HS-5 (cell line): ENCODE results near the gene SLC1A2.

Experiments
- DNase-seq: peaks from one replicate; pipeline ENCODE4 v3.0.0-alpha.2; 2012; ENCODE audit warnings: low read depth

SLC1A2 gene

DNA sequence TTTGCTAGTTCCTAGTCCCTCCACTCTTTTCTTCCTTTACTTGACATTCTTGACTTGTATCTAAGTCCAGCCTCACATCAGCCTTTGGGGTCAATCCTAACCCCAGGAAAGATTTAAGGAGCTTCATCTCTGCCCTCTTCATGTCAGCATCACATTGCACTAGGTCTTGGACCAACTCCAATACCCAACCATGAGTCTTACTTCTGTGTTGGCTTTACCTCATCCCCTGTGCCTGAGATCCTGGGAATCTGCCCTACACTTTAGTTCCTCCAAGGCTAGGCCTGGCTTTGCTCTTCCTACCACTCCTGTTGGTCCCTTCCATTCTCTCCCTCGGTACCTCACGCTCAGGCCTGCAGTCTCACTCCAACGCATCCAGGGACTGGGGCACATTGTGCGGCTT is 117.0 kb downstream of the SLC1A2 start:
- DNase-seq, result no peak

- DNase-seq, result no peak
Observed at GRCh38 chr11:35298369-35298768, 121.0 kb downstream of the SLC1A2 start.

DNA sequence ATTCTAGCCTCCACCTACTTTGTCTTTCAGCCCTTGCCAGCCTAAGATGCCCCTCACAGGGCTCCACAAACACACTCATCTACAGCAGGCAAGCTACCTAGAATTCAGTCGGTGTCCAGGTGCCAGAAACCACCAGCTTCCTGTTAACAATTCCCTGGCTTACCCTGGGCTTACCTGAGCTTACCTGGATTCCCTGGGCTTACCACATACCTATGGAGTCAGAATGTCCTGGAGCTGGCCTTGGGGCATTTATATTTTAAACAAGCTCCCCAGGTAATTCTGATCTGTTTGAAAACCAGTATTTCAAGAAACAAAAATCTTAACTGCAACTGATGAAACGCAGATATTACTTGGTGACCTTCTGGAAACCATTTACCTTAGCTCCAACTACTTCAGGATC is 123.6 kb downstream of the SLC1A2 start:
- DNase-seq, result no peak

DNA sequence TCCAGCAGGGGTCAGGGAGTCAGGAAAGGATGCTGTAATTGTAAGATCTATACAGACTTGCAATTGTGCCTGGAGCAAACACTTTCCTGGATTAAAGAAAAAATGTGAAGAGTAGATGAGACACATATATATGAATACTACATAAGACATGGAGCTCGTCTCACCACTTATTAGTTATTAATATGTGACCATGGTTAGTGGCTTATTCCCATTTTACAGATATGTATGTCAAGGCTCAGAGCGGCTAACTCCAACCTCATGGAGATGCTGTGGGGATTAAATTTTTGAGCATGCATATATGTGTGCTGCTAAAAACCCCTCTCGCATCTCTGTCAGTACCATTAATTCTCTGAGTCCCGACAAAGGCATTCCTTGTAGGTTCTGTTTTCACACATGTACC is 125.7 kb downstream of the SLC1A2 start:
- DNase-seq, result no peak

DNA sequence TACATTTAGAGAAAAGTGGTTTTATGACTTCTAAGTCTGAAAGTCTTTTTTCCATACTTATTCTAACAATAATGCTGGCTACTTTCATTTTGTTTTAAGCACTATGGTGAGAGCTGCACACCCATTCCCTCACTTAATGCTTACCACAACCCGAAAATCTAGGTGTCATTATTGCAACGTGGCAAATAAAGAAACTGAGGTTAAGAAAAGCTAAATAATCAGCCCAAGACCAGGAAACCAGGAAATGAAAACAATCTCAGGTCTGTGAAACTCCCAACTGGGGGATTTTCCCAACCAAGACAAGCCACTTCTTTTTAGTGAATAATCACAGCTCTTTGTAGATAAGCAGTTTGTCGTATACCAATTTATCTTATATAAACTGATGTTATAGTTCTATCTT is 126.3 kb downstream of the SLC1A2 start:
- no peak for DNase-seq

DNA sequence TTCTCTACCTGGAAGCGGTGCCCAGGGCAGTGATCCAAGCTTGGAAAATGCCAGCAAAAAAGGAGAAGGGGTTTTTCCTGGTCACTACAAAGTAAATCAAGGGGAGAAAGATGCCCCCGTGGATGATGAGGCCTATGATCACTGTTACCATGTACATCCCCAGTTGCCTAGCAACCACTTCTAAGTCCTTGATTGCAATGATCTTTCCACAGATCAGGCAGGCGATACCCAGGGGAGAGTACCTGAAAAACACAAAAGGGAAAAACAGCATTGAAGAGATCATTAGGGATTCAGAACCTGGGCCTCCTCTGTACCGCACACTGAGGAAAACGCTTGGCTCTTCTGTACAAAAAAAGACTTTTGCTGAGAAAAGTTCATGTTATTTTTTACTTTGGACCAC is 127.1 kb downstream of the SLC1A2 start:
- no peak for DNase-seq

- DNase-seq, result no peak
Observed at GRCh38 chr11:35290876-35291275, 128.5 kb downstream of the SLC1A2 start.

- peak; percentile 72 for DNase-seq
Observed at GRCh38 chr11:35289821-35290220, 129.5 kb downstream of the SLC1A2 start.

DNA sequence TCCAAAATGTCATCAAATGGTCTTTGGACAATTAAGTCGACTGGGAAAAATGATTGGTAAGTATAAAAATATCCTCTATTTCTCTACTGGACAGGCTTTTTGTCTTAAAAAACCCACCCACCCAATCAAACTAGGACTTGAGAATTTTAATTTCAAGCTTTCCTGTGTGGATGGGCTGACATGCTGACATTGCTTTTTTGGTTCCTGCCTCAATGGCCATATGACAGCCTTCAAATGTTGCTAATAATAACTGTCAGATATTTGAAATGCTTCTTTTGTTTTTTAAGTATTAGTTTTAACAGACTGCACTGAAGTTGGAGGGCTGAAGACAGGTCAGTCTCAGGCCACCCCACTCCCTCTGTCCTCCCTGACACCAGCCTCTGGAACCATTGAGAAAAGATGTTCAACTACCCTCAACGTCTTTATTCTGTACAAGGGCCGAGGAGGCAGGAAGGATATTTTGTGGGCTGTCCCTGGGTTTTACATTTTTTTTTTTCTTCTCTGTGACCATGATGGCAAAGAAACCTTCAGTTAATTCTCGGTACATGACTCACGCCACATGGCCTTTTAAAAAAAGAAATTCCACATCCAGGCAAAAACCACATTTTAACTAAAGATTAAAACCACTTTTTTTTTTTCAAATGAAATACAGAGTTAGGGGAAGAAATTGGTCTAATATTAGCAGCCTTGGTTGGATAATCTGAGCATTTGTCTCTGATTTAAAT is 130.4 kb downstream of the SLC1A2 start:
- DNase-seq, result peak; percentile 62

GRCh38 chr11:35288309-35288708 is 131.0 kb downstream of the SLC1A2 start:
- DNase-seq, result no peak

DNA sequence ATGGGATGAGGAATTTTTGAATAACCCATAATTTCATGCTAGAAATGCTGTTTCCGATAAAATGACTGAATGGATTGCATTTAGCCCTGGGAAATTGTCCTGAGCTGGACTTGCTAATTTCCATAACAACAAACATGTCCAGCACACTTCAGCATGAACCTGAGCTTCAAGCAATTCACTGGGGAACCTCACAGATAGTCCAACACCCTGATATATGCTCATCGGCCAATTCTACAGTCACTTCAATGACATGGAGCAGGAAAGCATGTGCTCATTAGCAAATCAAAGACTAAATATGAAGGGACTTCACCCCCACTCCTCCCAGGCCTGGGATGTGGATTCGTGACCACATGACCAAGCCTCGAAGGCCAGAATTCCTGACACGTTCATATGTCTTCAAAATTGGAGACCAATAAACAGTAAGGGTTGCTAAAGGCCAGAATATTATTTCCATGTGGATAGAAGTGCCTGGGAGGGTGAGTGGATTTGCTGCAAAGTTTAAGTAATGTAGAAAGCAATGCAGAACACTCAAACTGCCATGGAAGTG is 131.9 kb downstream of the SLC1A2 start:
- DNase-seq, result no peak

DNA sequence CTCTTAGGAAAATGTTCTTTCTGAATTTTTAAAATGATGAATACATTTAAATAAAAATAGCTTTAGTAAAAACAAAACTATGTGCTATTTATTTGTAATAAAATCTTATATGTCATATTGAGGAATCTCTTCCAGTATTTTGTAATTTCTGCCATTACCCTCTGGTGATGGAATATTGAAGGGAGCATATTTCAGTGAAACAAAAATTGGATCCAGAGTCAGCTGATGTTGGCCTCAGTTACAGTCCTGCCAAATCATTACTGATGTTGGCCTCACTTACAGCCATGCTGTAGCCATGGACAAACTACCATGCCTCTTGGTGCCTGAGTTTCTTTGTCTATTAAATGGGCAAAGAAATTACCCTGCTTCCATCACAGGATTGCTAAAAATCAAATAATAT is 133.2 kb downstream of the SLC1A2 start:
- DNase-seq, result no peak

DNA sequence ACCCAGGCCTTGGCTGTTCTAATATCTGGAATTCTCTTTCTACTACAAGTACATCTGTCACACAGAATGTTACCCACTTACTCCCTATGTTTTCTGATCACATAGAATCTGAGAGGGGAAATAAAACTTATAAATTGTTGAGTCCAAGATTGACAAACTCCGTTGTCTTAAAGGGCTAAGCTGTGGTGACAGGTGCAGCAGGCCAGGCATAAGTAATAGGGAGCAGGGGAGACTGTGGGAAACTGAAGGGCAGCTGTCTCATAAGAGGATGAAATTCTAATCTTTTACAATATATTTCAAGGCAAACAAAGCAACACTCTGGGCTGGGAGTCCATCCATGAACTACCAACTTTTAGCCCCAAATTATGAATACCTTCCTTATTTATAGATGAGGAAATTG is 133.9 kb downstream of the SLC1A2 start:
- no peak for DNase-seq

DNA sequence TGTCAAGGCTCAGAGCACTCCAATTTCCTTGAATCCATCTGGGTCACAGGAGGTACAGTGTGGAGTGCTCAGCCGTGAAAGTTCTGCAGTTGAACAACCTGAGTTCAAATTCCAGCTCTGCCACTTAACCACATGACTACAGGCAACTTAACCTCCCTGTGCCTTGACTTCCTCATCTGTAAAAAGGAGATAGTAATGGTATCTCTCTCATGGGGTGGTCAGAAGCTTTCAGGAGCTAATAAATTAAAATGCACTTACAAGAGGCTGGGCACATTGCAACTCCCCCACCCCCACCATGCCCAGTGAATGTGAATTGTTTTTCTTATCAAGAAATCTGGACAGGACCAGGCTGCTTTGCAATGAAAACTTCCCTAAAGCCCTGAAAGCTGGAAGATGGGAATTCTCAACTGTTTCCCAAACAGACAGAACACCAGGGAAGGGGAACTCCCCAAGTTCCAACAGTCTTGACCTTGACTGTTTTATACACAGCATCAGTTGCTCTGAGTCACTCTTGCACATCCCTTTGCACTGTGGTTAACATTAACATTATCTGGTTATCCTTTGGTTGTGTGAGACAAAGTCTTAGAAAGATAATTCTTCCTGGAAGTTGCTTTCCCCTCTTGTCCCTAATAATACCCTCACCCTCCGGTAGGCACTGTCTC is 137.0 kb downstream of the SLC1A2 start:
- DNase-seq, result no peak

DNA sequence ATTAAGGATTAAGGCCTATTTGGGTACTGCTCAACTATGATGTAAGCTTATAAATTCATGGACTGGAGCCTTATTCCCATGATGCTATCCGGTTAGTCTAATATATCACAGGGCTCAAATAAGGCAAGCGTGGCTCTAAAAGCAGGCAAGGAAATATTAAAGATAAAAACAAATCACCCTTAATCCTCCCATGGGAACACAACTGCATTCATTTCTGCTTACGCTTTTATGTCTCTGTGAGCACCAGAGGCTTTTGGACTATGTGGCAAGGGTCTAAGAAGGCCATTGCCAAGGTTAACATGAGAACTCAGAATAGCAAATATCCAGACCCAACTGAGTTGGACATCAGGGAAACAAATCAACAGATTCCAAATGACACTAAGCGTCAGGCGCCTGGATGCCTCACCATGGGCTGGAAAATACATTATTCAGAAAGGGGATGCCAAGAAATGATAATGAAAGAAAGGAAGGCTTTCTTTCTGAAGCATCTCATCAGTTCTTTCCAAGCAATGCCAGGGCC is 138.1 kb downstream of the SLC1A2 start:
- no peak for DNase-seq

DNA sequence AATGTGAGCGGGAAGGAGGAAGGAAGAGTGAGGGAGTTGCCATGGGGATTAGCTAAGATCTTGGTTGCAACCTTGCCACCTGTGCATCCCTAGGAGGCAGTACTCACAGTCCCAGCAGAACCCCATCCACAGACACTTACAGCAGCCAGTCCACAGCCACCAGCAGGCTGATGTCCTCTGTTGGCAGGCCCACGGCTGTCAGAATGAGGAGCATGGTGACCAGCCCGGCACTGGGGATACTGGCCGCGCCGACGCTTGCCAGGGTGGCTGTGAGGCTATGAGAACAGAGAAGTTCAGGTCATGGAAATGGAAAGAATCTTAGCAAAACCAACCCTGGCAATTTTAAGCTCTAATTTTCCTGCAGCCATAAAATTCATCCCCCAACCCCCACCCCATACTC is 138.6 kb downstream of the SLC1A2 start:
- no peak for DNase-seq

GRCh38 chr11:35277827-35278226 is 141.5 kb downstream of the SLC1A2 start:
- no peak for DNase-seq

DNA sequence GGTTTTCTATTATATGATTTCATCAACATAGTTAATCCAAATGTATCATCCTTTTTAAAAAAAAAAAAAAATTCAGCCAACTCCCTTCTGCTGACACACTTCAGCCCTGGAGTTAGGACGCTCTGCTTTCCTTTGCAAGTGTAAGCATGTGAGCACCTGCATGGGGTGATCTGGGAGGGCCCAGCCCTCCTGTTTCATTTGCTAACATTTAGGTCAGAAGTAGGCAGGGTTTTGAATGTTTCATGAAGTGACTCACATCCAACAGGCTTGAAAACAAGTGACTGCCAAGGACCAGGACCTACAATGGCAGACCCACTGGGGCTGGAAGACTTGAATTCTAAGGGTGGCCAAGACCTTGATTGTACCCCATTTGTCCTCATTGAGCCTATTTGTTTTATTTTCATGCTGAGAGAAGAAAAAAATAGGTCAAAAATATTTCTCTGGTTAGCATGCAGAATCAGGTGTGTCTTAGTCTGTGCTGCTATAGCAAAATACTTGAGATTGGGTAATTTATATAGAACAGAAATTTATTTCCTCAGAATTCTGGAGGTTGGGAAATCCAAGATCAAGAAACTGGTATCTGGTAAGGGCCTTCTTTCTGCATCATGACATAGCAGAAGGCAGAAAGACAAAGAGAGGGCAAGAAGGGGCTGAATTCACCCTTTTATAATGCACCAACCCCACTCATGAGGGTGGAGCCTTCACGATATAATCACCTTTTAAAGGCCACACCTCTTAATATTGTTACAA is 142.8 kb downstream of the SLC1A2 start:
- no peak for DNase-seq

GRCh38 chr11:35275786-35276170 is 143.6 kb downstream of the SLC1A2 start:
- DNase-seq, result no peak

DNA sequence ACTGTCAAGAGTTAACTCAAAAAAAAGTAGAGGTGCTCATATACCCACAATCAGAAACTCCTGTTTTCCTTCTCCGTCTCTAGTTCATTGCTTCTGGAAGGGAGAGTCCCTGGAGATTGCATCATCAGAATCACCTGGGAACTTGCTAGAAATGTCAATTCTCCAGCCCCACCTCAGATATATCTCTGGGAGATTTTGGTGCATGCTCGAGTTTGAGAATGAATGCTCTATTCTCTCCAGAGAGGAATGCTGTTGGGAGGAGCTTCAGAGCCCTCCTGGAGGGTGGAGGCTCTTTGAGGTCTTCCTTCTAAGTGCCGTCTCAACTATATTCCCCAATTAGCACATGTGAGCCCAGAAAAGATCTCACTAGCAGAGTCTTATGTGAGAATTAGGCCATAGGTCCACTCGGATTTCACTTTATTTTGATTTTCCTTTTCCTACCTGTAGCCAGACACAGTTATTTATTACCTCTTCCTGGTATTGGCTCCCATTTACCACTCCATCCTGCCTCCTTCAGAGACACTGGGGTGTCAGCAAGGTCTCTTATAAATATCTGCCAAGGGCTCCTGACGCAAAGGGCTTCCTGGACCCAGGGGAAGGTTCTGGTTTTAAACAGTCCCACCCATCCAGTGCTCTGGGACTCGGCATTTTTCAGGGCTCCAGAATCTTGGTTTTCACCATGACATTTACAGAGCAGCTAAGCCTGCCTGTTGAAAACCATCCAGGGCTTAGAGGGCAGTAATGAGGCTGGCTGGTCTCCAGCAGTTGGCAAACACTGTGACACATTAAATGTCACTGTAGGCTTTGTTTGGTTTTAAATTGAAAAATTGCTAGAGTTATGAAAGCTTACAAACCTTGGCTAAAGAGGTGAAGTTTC is 144.2 kb downstream of the SLC1A2 start:
- DNase-seq, result no peak

- DNase-seq, result no peak
Observed at GRCh38 chr11:35272391-35272902, 146.9 kb downstream of the SLC1A2 start.

- no peak for DNase-seq
Observed at GRCh38 chr11:35271031-35271430, 148.3 kb downstream of the SLC1A2 start.
